HepG2 (cell line): ENCODE results near the gene HS6ST2. TPM values are rescaled to one million over a fixed set of nuclear protein-coding genes. Genes with fewer than 3 reads are reported as not detected.

Experiments used
- ATAC-seq: fragments of 200-7000 bp; cut with Tn5 transposase; 3 replicates; pipeline ENCODE4 v1.9.1; 2020; ENCODE audit warnings: mild to moderate bottlenecking, moderate library complexity
- BruUV-seq: library from RNA; stranded (reverse); fragments of 400-500 nt; replicated peaks from 2 replicates; lab custom pipeline; 2021; lab: Mats Ljungman, UMichigan
- CTCF ChIA-PET: fragments of 300-600 bp; formaldehyde crosslinking; extraction: SDS; loops from one replicate; lab custom pipeline; 2021; ENCODE audit warnings: low total read pairs, inconsistent platforms, low intra/inter-chr PET ratio; lab: Yijun Ruan, JAX
- POLR2A ChIA-PET: fragments of 350-600 bp; sonication (Branson Sonifier 250); formaldehyde crosslinking; loops from one replicate; lab custom pipeline; 2020; ENCODE audit warnings: antibody characterized with exemption, inconsistent platforms; lab: Yijun Ruan, JAX
- DNase-seq: peaks from one replicate; pipeline ENCODE4 v3.0.0-alpha.2; 2015; ENCODE audit warnings: low spot score
- FAIRE-seq: peaks from 3 replicates; lab custom pipeline; 2011; peaks lifted over from hg19 to GRCh38; lab: Jason Lieb, UNC
- H2AFZ ChIP-seq: one replicate; pipeline ENCODE4 v1.6.1; 2011; ENCODE audit warnings: low read length, inconsistent platforms
- H3K27ac ChIP-seq: fragments of 300-600 bp; 3 replicates; pipeline ENCODE4 v1.8.0; 2011; ENCODE audit warnings: mixed run types, mild to moderate bottlenecking, mixed read lengths, low read length, inconsistent platforms; ENCODE audit not compliant: insufficient read depth; ENCODE audit errors: extremely low read length
- H3K27me3 ChIP-seq, 2 experiments: fragments of 200-600 bp in 1 of 2; 2 replicates in 1 of 2; 3 replicates in 1 of 2; pipeline versions ENCODE4 v1.6.0 to v1.8.0; 2011; ENCODE audit warnings: low read length in 2 of 2, mild to moderate bottlenecking in 2 of 2, moderate library complexity in 2 of 2, inconsistent platforms in 1 of 2; ENCODE audit not compliant: insufficient read depth in 2 of 2, control insufficient read depth in 1 of 2
- H3K36me3 ChIP-seq, 2 experiments: fragments of 200-600 bp in 1 of 2; replicated peaks in 1 of 2; 2 replicates in 1 of 2; 3 replicates in 1 of 2; pipeline versions ENCODE4 v1.5.1 to v1.8.0; 2011; ENCODE audit warnings: low read length in 2 of 2, inconsistent platforms in 1 of 2; ENCODE audit not compliant: insufficient read depth in 2 of 2, control insufficient read depth in 1 of 2
- H3K4me1 ChIP-seq: 2 replicates; pipeline ENCODE4 v1.5.1; 2012; ENCODE audit warnings: low read length, inconsistent platforms; ENCODE audit not compliant: insufficient read depth
- H3K4me2 ChIP-seq: 2 replicates; pipeline ENCODE4 v1.6.0; 2011; ENCODE audit warnings: low read depth, low read length, inconsistent platforms
- H3K4me3 ChIP-seq, 3 experiments: fragments of 200-600 bp in 1 of 3; sonication (generic), shearing (Covaris generic) in 1 of 3; replicated peaks in 1 of 3; 2 replicates each; pipeline ENCODE4 v1.5.1; 2011 to 2016; ENCODE audit warnings: low read length in 3 of 3, inconsistent platforms in 2 of 3, low read depth in 2 of 3, mild to moderate bottlenecking in 2 of 3, control low read depth in 1 of 3, mixed read lengths in 1 of 3; ENCODE audit not compliant: insufficient read depth in 1 of 3
- H3K79me2 ChIP-seq: one replicate; pipeline ENCODE4 v1.6.1; 2011; ENCODE audit warnings: low read length, inconsistent platforms; ENCODE audit not compliant: insufficient read depth
- H3K9ac ChIP-seq: 2 replicates; pipeline ENCODE4 v1.6.0; 2011; ENCODE audit warnings: mild to moderate bottlenecking, low read depth, low read length, inconsistent platforms; ENCODE audit not compliant: insufficient read depth
- H3K9me3 ChIP-seq: 2 replicates; pipeline ENCODE4 v1.5.1; 2012; ENCODE audit warnings: mild to moderate bottlenecking, low read length
- H4K20me1 ChIP-seq: 2 replicates; pipeline ENCODE4 v1.6.0; 2011; ENCODE audit warnings: inconsistent platforms, mild to moderate bottlenecking, low read length, moderate library complexity; ENCODE audit not compliant: insufficient read depth
- CTCF ChIP-seq: sonication (generic); formaldehyde crosslinking; IDR thresholded peaks from 2 replicates; pipeline ENCODE4 v1.5.0; 2020; ENCODE audit warnings: mild to moderate bottlenecking, missing genetic modification reagents, moderate library complexity
- HNRNPH1 ChIP-seq: fragments of 200-400 bp; formaldehyde crosslinking; optimal IDR thresholded peaks from 2 replicates; pipeline ENCODE3; 2017; ENCODE audit warnings: mild to moderate bottlenecking, low read depth, low read length
- MIXL1 ChIP-seq: IDR thresholded peaks from 2 replicates; pipeline ENCODE4 v1.6.1; 2016
- STAG1 ChIP-seq: sonication (generic); formaldehyde crosslinking; IDR thresholded peaks from 2 replicates; pipeline ENCODE4 v1.4.0; 2020; ENCODE audit warnings: missing genetic modification reagents
- ZNF143 ChIP-seq: sonication (generic); formaldehyde crosslinking; IDR thresholded peaks from 2 replicates; pipeline ENCODE4 v1.4.0; 2020; ENCODE audit warnings: missing genetic modification reagents
- ZNF253 ChIP-seq: sonication (generic); formaldehyde crosslinking; IDR thresholded peaks from 2 replicates; pipeline ENCODE4 v1.8.0; 2022; ENCODE audit warnings: mild to moderate bottlenecking, missing genetic modification reagents, borderline replicate concordance
- ZNF256 ChIP-seq: sonication (generic); formaldehyde crosslinking; conservative IDR thresholded peaks from 2 replicates; pipeline ENCODE4 v1.4.0; 2020; ENCODE audit warnings: missing genetic modification reagents
- ZNF501 ChIP-seq: sonication (generic); formaldehyde crosslinking; IDR thresholded peaks from 2 replicates; pipeline ENCODE4 v1.5.1; 2020; ENCODE audit warnings: mild to moderate bottlenecking, moderate library complexity, missing genetic modification reagents
- ZNF558 ChIP-seq: sonication (generic); formaldehyde crosslinking; IDR thresholded peaks from 2 replicates; pipeline ENCODE4 v1.9.0; 2022; ENCODE audit warnings: mild to moderate bottlenecking, missing genetic modification reagents, borderline replicate concordance
- ZNF704 ChIP-seq: sonication (generic); formaldehyde crosslinking; IDR thresholded peaks from 2 replicates; pipeline ENCODE4 v1.8.1; 2023; ENCODE audit warnings: mild to moderate bottlenecking, inconsistent platforms, moderate library complexity, missing genetic modification reagents, borderline replicate concordance
- WGBS: methylation state at CpG from one replicate; pipeline ENCODE4 v1.1.6; 2017; ENCODE audit warnings: low lambda C conversion rate; 5-methylcytosine and 5-hydroxymethylcytosine counted together
- in situ Hi-C: cut with HindIII; loops from 2 replicates; pipeline ENCODE4 v1.10.0; 2017; ENCODE audit warnings: low pct_unique_long_range_greater_than_20kb; ENCODE audit not compliant: extremely low pct_ligation_motif_present
- intact Hi-C: fragments of 100-400 bp; cut with micrococcal nuclease; formaldehyde crosslinking; loops from one replicate; pipeline ENCODE4 v1.10.0; 2022; ENCODE audit not compliant: unreplicated experiment
- polyA plus RNA-seq, 8 experiments: library from polyadenylated mRNA; depleted of rRNA in 3 of 8; stranded (reverse) in 7 of 8; unstranded in 1 of 8; fragments of >200 nt; fragmentation: Illumina TruSeq in 4 of 8; extraction: Trizol in 4 of 8; gene quantifications; 2 replicates each; pipeline versions ENCODE4 v1.2.1 to v1.2.3, GENCODE V29; 2011 to 2016; ENCODE audit warnings: low read depth in 4 of 8, missing spikeins in 1 of 8, mixed read lengths in 1 of 8; ENCODE audit not compliant: insufficient read depth in 1 of 8
- total RNA-seq, 5 experiments: library from RNA; depleted of rRNA; stranded (reverse); fragments of >200 nt; fragmentation: Illumina TruSeq; extraction: Trizol; gene quantifications; 2 replicates each; pipeline ENCODE4 v1.2.3, GENCODE V29; 2016; ENCODE audit warnings: low read depth in 1 of 5

Gene HS6ST2
- total and polyA plus RNA-seq, 2 of the 13 experiments (the other 11 are each of a cell fraction or from before 2014, with no cell fraction given): 0.05 TPM; not detected in 1

- no peak for TF ChIP-seq ZNF143
- TF ChIP-seq, all 625 proteins: peak for 0
These were observed 230.1 kb downstream of the HS6ST2 start (continued) for GRCh38 chrX:132728296-132728695.

DNA sequence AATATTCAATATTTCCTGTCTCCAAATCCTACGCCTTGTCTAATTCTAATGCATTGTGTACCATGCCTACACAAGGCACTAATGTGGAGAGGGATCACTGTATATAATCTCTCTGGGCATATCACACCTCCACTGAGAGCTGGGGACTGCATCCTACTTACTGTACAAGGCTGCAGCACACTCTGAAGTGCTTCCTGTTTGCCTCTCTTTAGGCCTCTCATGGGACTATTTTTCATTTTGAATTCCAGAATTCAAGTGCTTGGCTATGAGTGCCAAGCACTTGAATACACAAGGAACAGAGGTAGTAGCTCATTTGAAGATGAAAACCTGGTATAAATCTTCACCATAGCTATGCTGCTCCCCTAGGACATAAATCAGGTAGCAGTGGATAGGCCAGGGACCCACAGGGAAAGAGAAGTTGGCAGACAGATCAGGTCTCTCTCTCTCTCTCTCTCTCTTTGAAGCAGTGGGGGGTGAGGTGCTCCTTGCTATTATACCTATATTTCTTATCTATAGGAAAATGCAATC lies 239.9 kb downstream of the HS6ST2 start:
- H3K4me1 ChIP-seq: no peaks in the 10 kb centered on the region
- FAIRE-seq (no peak), DNase-seq (no peak), ATAC-seq (no peak)
- no peaks in the 10 kb centered on the region for H3K9me3 ChIP-seq
- ChIA-PET POLR2A (no interaction called here), CTCF (no interaction called here)
- no peaks in the 10 kb centered on the region for H3K36me3 ChIP-seq
- no peak overlapping the region for H2AFZ ChIP-seq
- H3K79me2 ChIP-seq: no peaks in the 10 kb centered on the region
- H4K20me1 ChIP-seq: no peaks in the 10 kb centered on the region
- H3K27me3 ChIP-seq: no peaks in the 10 kb centered on the region
- no peak overlapping the region for H3K4me2 ChIP-seq
- no TSS peak for BruUV-seq
- no peak overlapping the region for H3K9ac ChIP-seq
- intact Hi-C loops (no loop called here), in situ Hi-C loops (no loop called here)
- H3K4me3 ChIP-seq: no peak overlapping the region
- 80% methylated on average over 1 of the region's 1 CpG for WGBS
- no peak overlapping the region for H3K27ac ChIP-seq
- TF ChIP-seq ZNF558 (CRISPR knock-in tag): no peak

GRCh38 chrX:132716006-132716405 lies 242.4 kb downstream of the HS6ST2 start:
- Histone ChIP-seq H3K27ac (no peak overlapping the region), H3K9me3 (no peaks in the 10 kb centered on the region), H3K27me3 (no peaks in the 10 kb centered on the region), H2AFZ (no peak overlapping the region), H3K36me3 (no peaks in the 10 kb centered on the region), H4K20me1 (no peaks in the 10 kb centered on the region), H3K4me1 (no peaks in the 10 kb centered on the region), H3K79me2 (no peaks in the 10 kb centered on the region), H3K4me2 (no peak overlapping the region), H3K4me3 (no peak overlapping the region), H3K9ac (no peak overlapping the region)
- CTCF ChIA-PET: no interaction called here
- BruUV-seq: no TSS peak
- ATAC-seq (no peak), DNase-seq (no peak), FAIRE-seq (peak; percentile 56)
- TF ChIP-seq CTCF (CRISPR knock-in tag) (peak; percentile 30), ZNF501 (CRISPR knock-in tag) (no peak), ZNF253 (no peak), MIXL1 (CRISPR knock-in tag) (0 out of 2 replicates have a peak, but pooled peaks have one; percentile 24), ZNF704 (CRISPR knock-in tag) (no peak), HNRNPH1 (no peak), STAG1 (CRISPR knock-in tag) (peak; percentile 44), ZNF256 (no peak)
- 36% methylated on average over 3 of the region's 3 CpGs for WGBS
- POLR2A ChIA-PET: no interaction called here
- intact Hi-C loops: no loop called here
- in situ Hi-C loops: no loop called here
